NCI-H2227 treated with DMSO at 0.1 percent for 48 hours (cell line): Measurements from ENCODE around the gene FBXO3.

Experiments
- DNase-seq: peaks from one replicate; lab custom pipeline; 2025; lab: John Stamatoyannopoulos, UW

Gene FBXO3

GRCh38 chr11:33772870-33773269 is 1.4 kb downstream of the FBXO3 start:
- DNase-seq = no peak

GRCh38 chr11:33772300-33772699 is 2.0 kb downstream of the FBXO3 start:
- DNase-seq = no peak

GRCh38 chr11:33770236-33770635 is 4.1 kb downstream of the FBXO3 start:
- no peak for DNase-seq

DNA sequence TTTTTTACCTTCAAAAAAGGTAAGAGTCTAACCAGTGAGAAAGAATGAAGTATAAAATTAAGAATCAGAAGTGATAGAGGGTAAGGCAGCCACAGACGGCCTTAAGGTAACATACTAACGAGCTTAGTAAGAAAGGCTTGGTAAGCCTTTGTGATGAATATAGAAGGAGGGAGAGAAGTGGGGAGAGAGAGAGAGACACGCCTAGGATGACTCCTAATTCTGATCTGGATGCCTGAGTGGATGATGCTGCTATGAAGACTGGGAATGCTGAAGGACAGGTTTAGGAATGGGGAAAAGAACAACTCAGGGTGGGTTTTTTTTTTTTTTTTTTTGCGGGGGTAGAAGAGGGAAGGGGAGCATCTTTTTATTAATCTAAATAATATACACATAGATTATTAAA is 4.8 kb downstream of the FBXO3 start:
- DNase-seq = no peak

- DNase-seq = no peak
Observed at GRCh38 chr11:33767624-33768023, 6.7 kb downstream of the FBXO3 start.

DNA sequence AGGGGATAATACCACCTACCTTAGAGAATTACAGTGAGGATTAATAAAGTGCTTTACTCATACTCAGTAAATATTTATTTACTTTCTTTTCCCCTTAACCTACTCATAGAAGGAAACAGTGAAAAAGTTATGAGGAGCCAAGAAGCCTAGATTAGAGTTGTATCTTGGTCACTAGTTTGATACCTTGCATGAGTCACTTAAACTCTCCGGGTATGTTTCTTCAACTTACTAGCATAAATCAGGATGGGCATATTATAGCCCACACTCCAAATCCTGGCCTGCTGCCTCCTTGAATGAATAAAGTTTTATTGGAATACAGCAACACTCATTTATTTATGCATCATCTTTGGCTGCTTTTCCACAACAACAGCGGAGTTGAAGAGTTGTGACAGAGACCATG is 8.2 kb downstream of the FBXO3 start:
- no peak for DNase-seq

DNA sequence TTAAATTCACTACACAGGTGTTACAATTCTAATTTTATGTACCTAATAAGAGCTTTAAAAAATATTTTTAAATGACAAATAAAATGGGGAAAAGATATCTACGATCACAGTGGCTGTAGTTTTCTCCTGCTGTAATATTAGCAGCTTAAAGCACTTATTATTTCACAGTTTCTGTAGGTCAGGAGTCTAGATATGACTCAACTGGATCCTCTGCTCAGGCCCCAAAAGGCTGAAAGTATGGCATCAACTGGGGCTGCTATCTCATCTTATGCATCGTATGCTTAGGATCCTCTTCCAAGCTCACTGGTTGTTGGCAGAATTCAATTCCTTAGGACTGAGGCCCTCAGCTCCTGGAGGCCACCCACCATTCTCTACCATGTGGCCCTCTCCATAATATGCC is 12.8 kb downstream of the FBXO3 start:
- no peak for DNase-seq

DNA sequence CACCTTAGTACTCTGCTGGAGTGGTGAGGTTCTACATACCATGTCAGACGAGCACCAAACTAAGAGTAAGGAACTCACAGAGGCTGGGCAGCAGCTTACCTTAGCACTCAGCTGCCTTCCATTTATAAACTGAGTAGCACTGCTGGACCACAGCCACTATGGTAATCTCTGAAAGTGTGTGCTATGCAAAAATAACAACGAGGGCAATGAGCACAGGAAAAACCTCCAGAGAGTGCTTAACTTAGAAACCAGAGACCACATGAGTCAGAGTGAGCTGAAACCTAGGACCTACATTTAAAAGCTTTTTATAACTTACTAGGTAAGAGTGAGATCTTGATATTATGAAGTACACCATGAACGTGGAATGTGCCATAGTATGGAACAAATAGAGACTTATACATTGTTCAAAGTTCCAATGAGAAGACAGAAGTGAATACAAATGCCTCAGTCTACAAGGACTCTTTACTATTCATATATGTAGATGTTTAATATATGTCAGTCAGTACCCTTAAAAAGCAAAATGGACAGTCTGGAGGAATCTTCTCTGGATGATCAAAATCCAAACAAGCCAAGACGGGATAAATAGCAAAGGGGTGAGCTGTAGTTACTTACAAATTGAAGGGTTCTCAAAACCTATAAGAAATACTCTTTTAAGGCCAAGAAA is 20.9 kb downstream of the FBXO3 start:
- no peak for DNase-seq

DNA sequence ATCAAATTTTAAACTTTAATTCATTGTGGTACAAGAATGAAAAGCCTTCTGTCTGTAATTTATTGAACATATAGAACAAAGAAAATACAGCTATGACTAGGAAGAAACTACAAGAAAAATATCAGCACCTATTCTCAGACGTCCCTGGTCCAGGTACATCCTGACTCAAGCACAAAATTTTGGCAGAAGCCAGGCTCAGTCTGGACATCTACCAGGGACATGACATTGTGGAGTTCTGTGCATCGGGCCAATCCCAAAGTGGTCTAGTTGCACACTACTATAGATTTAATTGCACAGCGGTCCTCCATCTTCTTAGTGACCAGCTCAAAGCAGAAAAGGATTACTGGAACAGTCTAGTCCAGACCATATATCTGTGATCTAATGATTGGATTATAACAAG is 22.4 kb downstream of the FBXO3 start:
- no peak for DNase-seq

DNA sequence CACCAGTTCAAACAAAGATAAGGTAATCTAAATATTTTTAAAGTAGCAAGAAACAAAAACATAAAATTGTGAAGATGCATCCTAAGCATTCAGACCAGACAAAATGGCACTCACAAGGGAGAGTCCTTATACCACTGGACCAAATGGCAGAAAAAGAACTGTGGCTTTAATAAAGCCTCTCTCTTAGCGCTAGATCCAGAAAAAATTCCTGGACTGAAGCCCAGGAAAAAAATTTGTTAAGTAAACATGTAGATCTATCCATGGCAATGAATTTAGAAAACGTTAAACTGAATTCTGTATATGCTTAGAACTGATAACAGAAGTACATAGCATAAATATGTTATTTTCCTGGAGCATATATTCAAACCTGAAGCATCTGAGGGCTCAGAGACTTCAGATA is 26.3 kb downstream of the FBXO3 start:
- DNase-seq = no peak

DNA sequence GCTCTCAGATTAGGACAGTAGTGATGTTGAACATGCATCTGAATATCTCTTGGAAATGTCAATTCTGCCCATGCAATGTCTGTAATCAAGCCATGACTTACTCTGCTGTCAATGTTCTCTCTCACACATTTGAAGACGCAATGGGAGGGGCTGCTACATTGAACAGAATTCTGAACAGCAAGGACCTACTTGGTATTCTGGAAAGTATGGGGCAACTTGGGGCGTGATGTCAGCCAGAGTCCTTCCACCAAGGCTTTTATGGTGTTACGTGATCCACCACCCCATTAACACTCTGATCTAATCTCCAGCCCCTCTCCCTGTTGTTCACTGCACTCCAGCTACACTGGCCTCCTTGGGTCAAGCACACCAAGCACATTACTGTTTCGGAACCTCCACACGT is 31.0 kb downstream of the FBXO3 start:
- no peak for DNase-seq

DNA sequence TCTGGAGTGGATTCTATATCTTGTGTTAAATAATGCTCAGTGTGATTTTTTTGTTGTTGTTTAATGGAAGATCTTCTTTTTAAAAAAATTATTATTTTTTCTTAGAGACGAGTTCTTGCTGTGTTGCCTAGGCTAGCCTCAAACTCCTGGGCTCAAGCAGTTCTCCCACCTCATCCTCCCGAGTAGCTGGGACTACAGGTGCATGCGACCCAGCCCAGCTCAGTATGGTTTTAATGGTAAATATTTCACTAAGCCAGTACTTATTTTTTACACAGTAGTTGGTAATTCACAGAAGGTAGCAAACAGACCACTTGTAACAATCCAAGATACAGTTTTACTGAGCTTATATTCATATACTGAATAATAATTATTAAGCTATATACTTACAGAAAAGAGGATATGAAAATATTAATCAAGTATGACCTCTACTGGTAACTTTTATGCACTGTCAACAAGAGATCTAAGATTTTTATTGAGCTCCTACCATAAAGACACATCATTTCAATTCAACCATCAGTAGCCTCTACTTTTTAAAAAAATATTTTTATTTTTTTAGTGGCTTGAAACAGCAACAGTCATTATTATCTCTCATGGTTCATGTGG is 32.0 kb downstream of the FBXO3 start:
- peak; percentile 27 for DNase-seq

- no peak for DNase-seq
Observed at GRCh38 chr11:33741806-33742205, 32.5 kb downstream of the FBXO3 start.

- DNase-seq = no peak
Observed at GRCh38 chr11:33737362-33737821, 36.9 kb downstream of the FBXO3 start.

DNA sequence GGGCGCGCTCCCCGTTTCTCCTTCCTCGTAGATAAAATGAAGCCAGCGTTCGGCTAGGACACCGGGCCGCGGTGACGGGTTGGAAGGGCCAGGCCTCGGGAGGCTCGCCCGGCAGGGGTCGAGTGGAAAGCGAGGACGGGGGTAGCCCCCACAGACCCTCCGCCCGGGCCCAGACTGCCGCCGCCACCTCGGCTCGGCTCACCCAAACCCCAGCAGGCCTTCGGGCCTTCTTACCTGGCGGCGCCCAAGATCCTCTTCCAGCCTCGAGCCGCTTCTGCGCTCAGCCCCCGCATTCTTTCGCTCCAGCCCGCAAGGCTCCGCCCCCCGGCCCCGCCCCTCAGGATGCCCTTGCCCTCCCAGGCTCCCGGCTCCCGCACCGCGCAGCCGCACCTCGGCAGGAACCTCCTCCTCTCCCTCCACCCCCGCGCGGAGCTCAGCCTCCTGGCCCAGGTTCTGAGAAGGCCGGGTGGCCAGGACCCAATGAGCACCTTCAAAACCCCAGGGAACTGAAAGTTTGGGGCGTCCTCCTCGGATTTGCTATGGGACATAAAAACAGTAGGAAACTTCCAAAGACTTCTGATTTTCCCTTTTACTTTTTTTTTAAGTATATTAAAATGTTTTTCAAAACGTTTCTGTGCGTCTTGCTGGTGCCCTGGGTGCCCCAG is 38.0 kb downstream of the FBXO3 start, which contains the start of gene CD59:
Gene CD59, minus strand, starts transcription at position 276 of the 665 bp plus-strand sequence. CDS start 13,978 bp downstream, outside the sequence.
- DNase-seq = peak; percentile 68

DNA sequence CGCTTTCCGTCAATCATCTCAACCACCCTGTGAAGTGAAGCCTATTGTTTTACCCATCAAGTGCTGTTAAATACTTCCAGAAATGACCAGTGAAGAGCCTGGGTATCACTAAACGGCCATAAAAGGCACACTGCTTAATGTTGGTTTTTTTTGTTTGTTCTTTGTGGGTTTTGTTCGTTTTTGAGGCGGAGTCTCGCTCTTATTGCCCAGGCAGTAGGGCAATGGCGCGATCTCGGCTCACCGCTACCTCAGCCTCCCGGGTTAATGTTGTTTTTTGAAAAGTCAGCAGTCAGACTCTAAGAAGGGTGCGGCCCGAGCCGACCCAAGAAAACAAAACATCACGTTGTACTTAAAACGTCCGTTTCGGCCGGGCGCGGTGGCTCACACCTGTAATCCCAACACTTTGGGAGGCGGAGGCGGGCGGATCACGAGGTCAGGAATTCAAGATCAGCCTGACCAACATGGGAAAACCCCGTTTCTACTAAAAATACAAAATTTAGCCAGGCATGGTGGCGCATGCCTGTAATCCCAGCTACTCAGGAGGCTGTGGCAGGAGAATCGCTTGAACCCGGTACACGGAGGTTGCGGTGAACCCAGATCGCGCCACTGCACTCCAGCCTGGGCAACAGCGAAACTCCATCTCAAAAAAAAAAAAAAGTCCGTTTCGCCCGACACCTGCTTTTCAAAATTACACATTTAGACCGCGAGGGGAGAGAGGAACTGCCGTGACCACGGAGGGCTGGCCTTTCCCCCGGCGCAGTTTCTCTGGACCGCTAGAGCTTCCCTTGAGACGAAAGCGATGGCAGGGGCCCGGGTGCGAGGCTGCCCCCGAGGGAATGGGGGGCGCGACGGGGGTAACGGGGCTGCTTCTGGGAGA is 38.8 kb downstream of the FBXO3 start:
- peak; percentile 40 for DNase-seq

DNA sequence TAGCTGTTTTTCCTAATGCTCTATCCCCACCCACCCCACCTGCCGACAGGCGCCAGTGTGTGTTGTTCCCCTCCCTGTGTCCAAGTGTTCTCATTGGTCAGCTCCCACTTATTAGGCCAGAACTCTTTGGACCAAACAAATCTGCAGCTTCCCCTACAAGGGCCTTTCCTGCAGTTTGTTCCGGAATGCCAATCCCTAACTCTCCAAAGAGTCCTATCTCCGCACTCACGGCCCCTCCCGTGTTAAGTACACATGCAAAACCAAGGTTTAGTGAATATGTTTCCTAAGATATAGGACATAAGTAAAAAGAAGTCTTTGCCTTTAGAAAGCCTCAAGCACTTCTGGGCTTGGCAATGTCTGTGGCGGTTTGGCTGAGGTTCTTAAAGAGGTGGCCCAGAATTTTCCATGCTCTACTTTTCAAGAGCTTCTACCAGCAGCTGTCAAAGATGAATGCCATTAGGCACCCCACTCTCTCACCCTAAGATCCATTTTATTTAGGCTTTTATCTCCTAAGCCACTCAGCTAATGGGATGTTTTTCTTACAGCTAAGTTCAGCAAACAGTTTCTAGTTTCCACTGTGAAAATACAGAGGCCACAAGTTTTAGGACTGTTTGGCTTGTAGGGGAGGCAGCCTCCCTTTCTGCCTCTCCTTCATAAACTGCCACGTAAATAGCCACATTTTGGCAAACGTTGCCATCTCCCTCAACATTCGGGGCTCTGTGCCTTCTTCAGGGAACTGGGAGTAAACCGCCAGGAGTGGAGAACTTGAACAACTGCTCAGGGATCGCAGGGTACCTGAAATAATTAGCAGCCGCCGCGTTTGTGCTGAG is 39.7 kb downstream of the FBXO3 start:
- DNase-seq = no peak

DNA sequence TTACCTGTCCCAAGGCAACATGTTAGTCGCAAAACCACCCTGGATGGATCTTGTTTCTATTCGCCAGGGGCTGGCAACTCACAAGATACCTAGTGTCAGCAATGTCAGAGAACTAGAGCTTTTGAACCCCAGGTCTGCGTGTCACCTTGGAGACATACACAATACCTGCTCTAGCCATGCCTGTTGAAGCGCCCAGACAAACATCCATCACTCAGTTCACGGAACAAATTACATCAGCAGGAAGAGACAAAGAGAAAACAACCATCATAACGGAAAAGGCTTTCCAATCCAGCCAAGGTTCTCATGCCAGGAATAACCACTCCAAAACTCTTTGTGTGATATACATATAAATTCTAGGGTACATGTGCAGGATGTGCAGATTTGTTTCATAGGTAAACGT is 40.3 kb downstream of the FBXO3 start:
- no peak for DNase-seq

DNA sequence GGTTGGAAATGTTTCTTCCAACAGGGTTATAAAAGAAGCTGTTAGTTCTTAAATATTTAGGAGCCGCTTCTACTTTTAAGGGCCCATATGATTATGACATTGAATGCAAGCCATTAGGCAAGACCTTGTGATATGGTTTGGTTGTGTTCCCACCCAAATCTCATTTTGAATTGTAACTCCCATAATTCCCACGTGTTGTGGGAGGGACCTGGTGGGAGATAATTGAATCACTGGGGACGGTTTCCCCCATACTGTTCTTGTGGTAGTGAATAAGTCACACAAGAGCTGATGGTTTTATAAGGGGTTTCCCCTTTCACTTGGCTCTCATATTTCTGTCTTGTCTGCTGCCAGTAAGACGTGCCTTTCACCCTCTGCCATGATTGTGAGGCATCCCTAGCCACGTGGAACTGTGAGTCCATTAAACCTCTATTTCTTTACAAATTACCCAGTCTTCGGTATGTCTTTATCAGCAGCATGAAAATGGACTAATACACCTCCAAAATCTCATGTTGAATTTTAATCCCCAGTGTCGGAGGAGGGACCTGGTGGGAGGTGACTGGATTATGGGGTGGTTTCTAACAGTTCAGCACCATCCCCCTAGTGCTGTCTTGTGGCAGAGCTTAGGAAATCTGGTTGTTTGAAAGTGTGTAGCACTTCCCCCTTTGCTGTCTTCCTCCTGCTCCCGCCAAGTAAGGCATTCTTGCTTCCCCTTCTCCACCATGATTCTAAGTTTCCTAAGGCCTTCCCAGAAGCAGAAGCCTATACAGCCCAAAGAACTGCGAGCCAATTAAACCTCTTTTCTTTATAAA is 42.4 kb downstream of the FBXO3 start:
- DNase-seq = no peak

DNA sequence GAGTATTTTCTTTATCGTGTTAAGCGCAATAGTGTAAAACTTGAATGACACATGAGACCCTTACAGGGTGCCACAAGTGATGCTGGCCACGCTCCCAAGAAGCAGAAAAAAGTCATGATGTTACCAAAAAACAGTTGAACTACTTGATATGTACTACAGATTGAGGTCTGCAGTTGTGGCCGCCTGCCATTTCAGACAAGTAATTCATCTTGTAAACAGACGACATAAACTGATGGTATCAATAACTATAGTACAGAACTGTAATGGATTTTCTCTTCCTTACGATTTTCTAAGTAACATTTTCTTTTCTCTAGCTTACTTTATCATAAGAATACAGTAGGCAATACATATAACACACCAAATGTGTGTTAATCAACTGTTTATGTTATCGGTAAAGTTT is 43.6 kb downstream of the FBXO3 start:
- no peak for DNase-seq
